ENCODE results near the gene CPNE7. TPM values are rescaled to one million over a fixed set of nuclear protein-coding genes. Genes with fewer than 3 reads are reported as not detected.

CPNE7 gene
- total RNA-seq, 1 experiment from 2014 or later, result 40.4 TPM

GRCh38 chr16:89616623-89617022 is 41.1 kb downstream of the CPNE7 start:
- peaks cover 21% of the 10 kb centered on the region for H3K4me1 Mint-ChIP-seq (ENCODE audit: low read depth, unreplicated experiment)
- BruUV-seq (replicated peaks), result no TSS peak
- POLR2A ChIA-PET, result no interaction called here
- TF ChIP-seq, protein P1, sequence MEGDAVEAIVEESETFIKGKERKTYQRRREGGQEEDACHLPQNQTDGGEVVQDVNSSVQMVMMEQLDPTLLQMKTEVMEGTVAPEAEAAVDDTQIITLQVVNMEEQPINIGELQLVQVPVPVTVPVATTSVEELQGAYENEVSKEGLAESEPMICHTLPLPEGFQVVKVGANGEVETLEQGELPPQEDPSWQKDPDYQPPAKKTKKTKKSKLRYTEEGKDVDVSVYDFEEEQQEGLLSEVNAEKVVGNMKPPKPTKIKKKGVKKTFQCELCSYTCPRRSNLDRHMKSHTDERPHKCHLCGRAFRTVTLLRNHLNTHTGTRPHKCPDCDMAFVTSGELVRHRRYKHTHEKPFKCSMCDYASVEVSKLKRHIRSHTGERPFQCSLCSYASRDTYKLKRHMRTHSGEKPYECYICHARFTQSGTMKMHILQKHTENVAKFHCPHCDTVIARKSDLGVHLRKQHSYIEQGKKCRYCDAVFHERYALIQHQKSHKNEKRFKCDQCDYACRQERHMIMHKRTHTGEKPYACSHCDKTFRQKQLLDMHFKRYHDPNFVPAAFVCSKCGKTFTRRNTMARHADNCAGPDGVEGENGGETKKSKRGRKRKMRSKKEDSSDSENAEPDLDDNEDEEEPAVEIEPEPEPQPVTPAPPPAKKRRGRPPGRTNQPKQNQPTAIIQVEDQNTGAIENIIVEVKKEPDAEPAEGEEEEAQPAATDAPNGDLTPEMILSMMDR (IDR thresholded peaks at IDR 0.05; ENCODE audit: insufficient read depth in 1 of 2, low read depth in 1 of 2, low read length in 1 of 2, severe bottlenecking in 1 of 2, unreplicated experiment in 1 of 2), result no peak
- intact Hi-C loops (cut with micrococcal nuclease; ENCODE audit: unreplicated experiment), result no loop called here
- no peaks in the 10 kb centered on the region for H3K36me3 Mint-ChIP-seq (ENCODE audit: insufficient read depth, unreplicated experiment)
- H3K9me3 ChIP-seq, result no peaks in the 10 kb centered on the region
- CTCF ChIA-PET, result no interaction called here
- no peaks in the 10 kb centered on the region for H3K9me3 Mint-ChIP-seq (ENCODE audit: unreplicated experiment)
- no peaks in the 10 kb centered on the region for H3K27me3 Mint-ChIP-seq (ENCODE audit: insufficient read depth, unreplicated experiment)
- H3K4me3 Mint-ChIP-seq (ENCODE audit: unreplicated experiment), result no peak overlapping the region
- peak overlapping the region; percentile 79 for H3K27ac Mint-ChIP-seq (ENCODE audit: unreplicated experiment)
- H3K27me3 ChIP-seq (replicated peaks; ENCODE audit: control insufficient read depth, insufficient read depth, low read length), result no peaks in the 10 kb centered on the region
- H3K4me1 ChIP-seq, result peaks cover 18% of the 10 kb centered on the region
- H3K4me3 ChIP-seq (ENCODE audit: low read depth, low read length), result no peak overlapping the region
- no peak for DNase-seq
- H3K36me3 ChIP-seq (ENCODE audit: control insufficient read depth, insufficient read depth, low read length), result no peaks in the 10 kb centered on the region

DNA sequence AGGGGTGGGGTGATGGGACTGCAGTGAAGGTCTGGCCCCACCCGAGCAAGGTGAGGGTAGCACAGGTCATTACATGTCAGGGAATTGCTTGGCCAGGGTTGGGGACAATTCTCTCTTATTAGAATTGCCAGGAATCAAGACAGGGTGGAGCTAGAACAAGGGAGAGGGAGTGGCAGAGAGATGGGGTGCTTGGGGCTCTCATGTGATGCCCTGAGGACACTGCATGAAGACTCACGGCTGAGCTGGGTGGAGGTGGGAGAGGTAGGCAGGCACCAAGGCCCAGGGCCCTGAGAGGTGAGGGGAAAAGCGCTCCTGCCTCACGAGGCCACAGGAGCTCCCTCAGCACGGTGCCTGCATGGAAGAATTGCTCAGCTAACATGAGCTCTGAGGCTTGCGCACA is 41.5 kb downstream of the CPNE7 start:
- no peaks in the 10 kb centered on the region for H3K27me3 ChIP-seq (replicated peaks; ENCODE audit: control insufficient read depth, insufficient read depth, low read length)
- CTCF ChIA-PET, result no interaction called here
- H3K9me3 ChIP-seq, result no peaks in the 10 kb centered on the region
- H3K27ac Mint-ChIP-seq (ENCODE audit: unreplicated experiment), result peak overlapping the region; percentile 79
- no peaks in the 10 kb centered on the region for H3K36me3 ChIP-seq (ENCODE audit: control insufficient read depth, insufficient read depth, low read length)
- peaks cover 19% of the 10 kb centered on the region for H3K4me1 ChIP-seq
- intact Hi-C loops (cut with micrococcal nuclease; ENCODE audit: unreplicated experiment), result no loop called here
- POLR2A ChIA-PET, result no interaction called here
- no peak for DNase-seq
- no peaks in the 10 kb centered on the region for H3K27me3 Mint-ChIP-seq (ENCODE audit: insufficient read depth, unreplicated experiment)
- no peak overlapping the region for H3K4me3 Mint-ChIP-seq (ENCODE audit: unreplicated experiment)
- H3K36me3 Mint-ChIP-seq (ENCODE audit: insufficient read depth, unreplicated experiment), result no peaks in the 10 kb centered on the region
- TF ChIP-seq, protein P1 (IDR thresholded peaks at IDR 0.05; ENCODE audit: insufficient read depth in 1 of 2, low read depth in 1 of 2, low read length in 1 of 2, severe bottlenecking in 1 of 2, unreplicated experiment in 1 of 2), result no peak
- H3K4me3 ChIP-seq (ENCODE audit: low read depth, low read length), result no peak overlapping the region
- peaks cover 18% of the 10 kb centered on the region for H3K4me1 Mint-ChIP-seq (ENCODE audit: low read depth, unreplicated experiment)
- H3K9me3 Mint-ChIP-seq (ENCODE audit: unreplicated experiment), result no peaks in the 10 kb centered on the region
- no TSS peak for BruUV-seq (replicated peaks)

DNA sequence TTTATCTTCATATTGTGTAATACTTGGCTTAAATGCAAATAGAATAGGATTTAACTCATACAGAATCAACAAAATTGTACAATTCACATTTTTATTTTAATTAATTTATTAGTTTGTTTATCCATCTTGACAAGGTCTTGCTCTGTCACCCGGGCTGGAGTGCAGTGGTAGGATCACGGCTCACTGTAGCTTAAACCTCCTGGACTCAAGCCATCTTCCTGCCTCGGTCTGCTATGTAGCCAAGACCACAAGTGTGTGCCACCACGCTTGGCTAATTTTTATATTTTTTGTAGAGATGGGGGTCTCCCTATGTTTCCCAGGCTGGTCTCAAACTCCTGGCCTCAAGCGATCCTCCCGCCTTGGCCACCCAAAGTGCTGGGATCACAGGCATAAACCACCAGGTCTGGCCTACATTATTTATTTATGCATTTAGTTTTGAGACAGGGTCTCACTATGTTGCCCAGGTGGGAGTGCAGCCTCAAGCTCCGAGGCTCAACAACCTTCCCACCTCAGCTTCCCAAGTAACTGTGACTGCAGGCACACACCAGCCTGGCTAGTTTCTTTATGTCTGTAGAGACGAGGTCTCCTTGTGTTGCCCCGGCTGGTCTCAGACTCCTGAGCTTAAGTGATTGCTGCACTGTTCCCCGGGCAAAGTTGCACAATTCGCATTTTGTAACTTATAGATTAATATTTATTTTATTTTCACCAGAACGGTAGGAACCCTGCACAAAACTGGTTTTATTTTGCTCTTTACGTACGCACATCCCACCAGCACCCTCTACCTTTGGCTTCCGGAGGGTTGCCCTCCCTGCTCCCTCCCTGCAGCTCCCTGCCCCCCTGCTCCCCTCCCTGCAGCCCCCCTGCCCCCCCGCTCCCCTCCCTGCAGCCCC is 42.8 kb downstream of the CPNE7 start:
- ChIA-PET CTCF (interaction anchor here (0.7 kb wide), 1 partner anchor 108 kb away, joined by 4 read pairs; no protein-coding TSS in a partner anchor), POLR2A (no interaction called here)
- Mint-ChIP-seq H3K4me3 (ENCODE audit: unreplicated experiment) (no peak overlapping the region), H3K36me3 (ENCODE audit: insufficient read depth, unreplicated experiment) (no peaks in the 10 kb centered on the region), H3K4me1 (ENCODE audit: low read depth, unreplicated experiment) (peaks cover 9% of the 10 kb centered on the region), H3K27ac (ENCODE audit: unreplicated experiment) (no peak overlapping the region), H3K9me3 (ENCODE audit: unreplicated experiment) (no peaks in the 10 kb centered on the region), H3K27me3 (ENCODE audit: insufficient read depth, unreplicated experiment) (no peaks in the 10 kb centered on the region)
- DNase-seq, result no peak
- Histone ChIP-seq H3K4me1 (peaks cover 17% of the 10 kb centered on the region), H3K36me3 (ENCODE audit: control insufficient read depth, insufficient read depth, low read length) (no peaks in the 10 kb centered on the region), H3K9me3 (no peaks in the 10 kb centered on the region), H3K4me3 (ENCODE audit: low read depth, low read length) (no peak overlapping the region), H3K27me3 (replicated peaks; ENCODE audit: control insufficient read depth, insufficient read depth, low read length) (no peaks in the 10 kb centered on the region)
- TF ChIP-seq, protein P1 (IDR thresholded peaks at IDR 0.05; ENCODE audit: insufficient read depth in 1 of 2, low read depth in 1 of 2, low read length in 1 of 2, severe bottlenecking in 1 of 2, unreplicated experiment in 1 of 2), result no peak
- BruUV-seq (replicated peaks), result no TSS peak
- intact Hi-C loops (cut with micrococcal nuclease; ENCODE audit: unreplicated experiment), result loop anchor here (2.0 kb wide), 1 partner anchor 20 kb away; no protein-coding TSS in a partner anchor

Data from Caco-2 (cell line).